HepG2 (cell line): Measurements from ENCODE around the gene CLIP2. TPM values are rescaled to one million over a fixed set of nuclear protein-coding genes. Genes with fewer than 3 reads are reported as not detected.
A peak's percentile ranks its signal among the peaks of the same experiment; 100 is the strongest.

Source experiments
- ATAC-seq: fragments of 200-7000 bp; cut with Tn5 transposase; 3 replicates; pipeline ENCODE4 v1.9.1; 2020; ENCODE audit warnings: mild to moderate bottlenecking, moderate library complexity
- BruUV-seq: library from RNA; stranded (reverse); fragments of 400-500 nt; replicated peaks from 2 replicates; lab custom pipeline; 2021; lab: Mats Ljungman, UMichigan
- CTCF ChIA-PET: fragments of 300-600 bp; formaldehyde crosslinking; extraction: SDS; loops from one replicate; lab custom pipeline; 2021; ENCODE audit warnings: low total read pairs, inconsistent platforms, low intra/inter-chr PET ratio; lab: Yijun Ruan, JAX
- POLR2A ChIA-PET: fragments of 350-600 bp; sonication (Branson Sonifier 250); formaldehyde crosslinking; loops from one replicate; lab custom pipeline; 2020; ENCODE audit warnings: antibody characterized with exemption, inconsistent platforms; lab: Yijun Ruan, JAX
- DNase-seq: peaks from one replicate; pipeline ENCODE4 v3.0.0-alpha.2; 2015; ENCODE audit warnings: low spot score
- FAIRE-seq: peaks from 3 replicates; lab custom pipeline; 2011; peaks lifted over from hg19 to GRCh38; lab: Jason Lieb, UNC
- H2AFZ ChIP-seq: one replicate; pipeline ENCODE4 v1.6.1; 2011; ENCODE audit warnings: low read length, inconsistent platforms
- H3K27ac ChIP-seq: fragments of 300-600 bp; 3 replicates; pipeline ENCODE4 v1.8.0; 2011; ENCODE audit warnings: mixed run types, mild to moderate bottlenecking, mixed read lengths, low read length, inconsistent platforms; ENCODE audit not compliant: insufficient read depth; ENCODE audit errors: extremely low read length
- H3K27me3 ChIP-seq, 2 experiments: fragments of 200-600 bp in 1 of 2; 2 replicates in 1 of 2; 3 replicates in 1 of 2; pipeline versions ENCODE4 v1.6.0 to v1.8.0; 2011; ENCODE audit warnings: low read length in 2 of 2, mild to moderate bottlenecking in 2 of 2, moderate library complexity in 2 of 2, inconsistent platforms in 1 of 2; ENCODE audit not compliant: insufficient read depth in 2 of 2, control insufficient read depth in 1 of 2
- H3K36me3 ChIP-seq, 2 experiments: fragments of 200-600 bp in 1 of 2; replicated peaks in 1 of 2; 2 replicates in 1 of 2; 3 replicates in 1 of 2; pipeline versions ENCODE4 v1.5.1 to v1.8.0; 2011; ENCODE audit warnings: low read length in 2 of 2, inconsistent platforms in 1 of 2; ENCODE audit not compliant: insufficient read depth in 2 of 2, control insufficient read depth in 1 of 2
- H3K4me1 ChIP-seq: 2 replicates; pipeline ENCODE4 v1.5.1; 2012; ENCODE audit warnings: low read length, inconsistent platforms; ENCODE audit not compliant: insufficient read depth
- H3K4me2 ChIP-seq: 2 replicates; pipeline ENCODE4 v1.6.0; 2011; ENCODE audit warnings: low read depth, low read length, inconsistent platforms
- H3K4me3 ChIP-seq, 3 experiments: fragments of 200-600 bp in 1 of 3; sonication (generic), shearing (Covaris generic) in 1 of 3; replicated peaks in 1 of 3; 2 replicates each; pipeline ENCODE4 v1.5.1; 2011 to 2016; ENCODE audit warnings: low read length in 3 of 3, inconsistent platforms in 2 of 3, low read depth in 2 of 3, mild to moderate bottlenecking in 2 of 3, control low read depth in 1 of 3, mixed read lengths in 1 of 3; ENCODE audit not compliant: insufficient read depth in 1 of 3
- H3K79me2 ChIP-seq: one replicate; pipeline ENCODE4 v1.6.1; 2011; ENCODE audit warnings: low read length, inconsistent platforms; ENCODE audit not compliant: insufficient read depth
- H3K9ac ChIP-seq: 2 replicates; pipeline ENCODE4 v1.6.0; 2011; ENCODE audit warnings: mild to moderate bottlenecking, low read depth, low read length, inconsistent platforms; ENCODE audit not compliant: insufficient read depth
- H3K9me3 ChIP-seq: 2 replicates; pipeline ENCODE4 v1.5.1; 2012; ENCODE audit warnings: mild to moderate bottlenecking, low read length
- H4K20me1 ChIP-seq: 2 replicates; pipeline ENCODE4 v1.6.0; 2011; ENCODE audit warnings: inconsistent platforms, mild to moderate bottlenecking, low read length, moderate library complexity; ENCODE audit not compliant: insufficient read depth
- BCL6 ChIP-seq: IDR thresholded peaks from 2 replicates; pipeline ENCODE4 v1.6.1; 2016; ENCODE audit warnings: missing genetic modification reagents, missing compliant biosample characterization
- CTCF ChIP-seq: sonication (generic); formaldehyde crosslinking; IDR thresholded peaks from 2 replicates; pipeline ENCODE4 v1.5.0; 2020; ENCODE audit warnings: mild to moderate bottlenecking, missing genetic modification reagents, moderate library complexity
- KLF16 ChIP-seq, 2 experiments: sonication (generic) in 1 of 2; formaldehyde crosslinking in 1 of 2; IDR thresholded peaks; 2 replicates each; pipeline versions ENCODE4 v1.6.1 to v1.8.0; 2016 to 2023; ENCODE audit warnings: missing genetic modification reagents in 2 of 2, missing compliant biosample characterization in 1 of 2
- LCORL ChIP-seq, 2 experiments: fragments of 450-650 bp in 1 of 2; sonication (generic) in 1 of 2; formaldehyde crosslinking in 1 of 2; IDR thresholded peaks; 2 replicates each; pipeline versions ENCODE4 v1.5.0 to v1.6.1; 2017 to 2020; ENCODE audit warnings: antibody characterized with exemption in 1 of 2, missing genetic modification reagents in 1 of 2
- MTA1 ChIP-seq: sonication (generic); formaldehyde crosslinking; IDR thresholded peaks from 2 replicates; pipeline ENCODE4 v1.4.0; 2020; ENCODE audit warnings: missing genetic modification reagents, mild to moderate bottlenecking, borderline replicate concordance
- MYC ChIP-seq: sonication (generic); formaldehyde crosslinking; IDR thresholded peaks from 2 replicates; pipeline ENCODE4 v1.9.0; 2021; ENCODE audit warnings: missing genetic modification reagents, borderline replicate concordance
- TOPORS ChIP-seq: sonication (generic); formaldehyde crosslinking; IDR thresholded peaks from 2 replicates; pipeline ENCODE4 v1.8.0; 2023; ENCODE audit warnings: mild to moderate bottlenecking, missing genetic modification reagents
- ZBTB20 ChIP-seq: sonication (generic); formaldehyde crosslinking; IDR thresholded peaks from 2 replicates; pipeline ENCODE4 v1.8.1; 2023; ENCODE audit warnings: missing genetic modification reagents, low read depth, mild to moderate bottlenecking, borderline replicate concordance
- ZBTB7B ChIP-seq: sonication (generic); formaldehyde crosslinking; IDR thresholded peaks from 2 replicates; pipeline ENCODE4 v1.4.0; 2020; ENCODE audit warnings: missing genetic modification reagents
- ZNF331 ChIP-seq: sonication (generic); formaldehyde crosslinking; IDR thresholded peaks from 2 replicates; pipeline ENCODE4 v1.4.0; 2020; ENCODE audit warnings: missing genetic modification reagents
- ZNF773 ChIP-seq: sonication (generic); formaldehyde crosslinking; IDR thresholded peaks from 2 replicates; pipeline ENCODE4 v1.4.0; 2020; ENCODE audit warnings: missing genetic modification reagents, borderline replicate concordance
- WGBS: methylation state at CpG from one replicate; pipeline ENCODE4 v1.1.6; 2017; ENCODE audit warnings: low lambda C conversion rate; 5-methylcytosine and 5-hydroxymethylcytosine counted together
- in situ Hi-C: cut with HindIII; loops from 2 replicates; pipeline ENCODE4 v1.10.0; 2017; ENCODE audit warnings: low pct_unique_long_range_greater_than_20kb; ENCODE audit not compliant: extremely low pct_ligation_motif_present
- intact Hi-C: fragments of 100-400 bp; cut with micrococcal nuclease; formaldehyde crosslinking; loops from one replicate; pipeline ENCODE4 v1.10.0; 2022; ENCODE audit not compliant: unreplicated experiment
- polyA plus RNA-seq, 8 experiments: library from polyadenylated mRNA; depleted of rRNA in 3 of 8; stranded (reverse) in 7 of 8; unstranded in 1 of 8; fragments of >200 nt; fragmentation: Illumina TruSeq in 4 of 8; extraction: Trizol in 4 of 8; gene quantifications; 2 replicates each; pipeline versions ENCODE4 v1.2.1 to v1.2.3, GENCODE V29; 2011 to 2016; ENCODE audit warnings: low read depth in 4 of 8, missing spikeins in 1 of 8, mixed read lengths in 1 of 8; ENCODE audit not compliant: insufficient read depth in 1 of 8
- total RNA-seq, 5 experiments: library from RNA; depleted of rRNA; stranded (reverse); fragments of >200 nt; fragmentation: Illumina TruSeq; extraction: Trizol; gene quantifications; 2 replicates each; pipeline ENCODE4 v1.2.3, GENCODE V29; 2016; ENCODE audit warnings: low read depth in 1 of 5
- TF ChIP-seq, protein P1 (sequence below): sonication (generic); formaldehyde crosslinking; IDR thresholded peaks from 2 replicates; pipeline ENCODE4 v1.4.0; 2020; ENCODE audit warnings: missing genetic modification reagents
- TF ChIP-seq, protein P2 (sequence below): sonication (generic); formaldehyde crosslinking; IDR thresholded peaks from 2 replicates; pipeline ENCODE4 v1.5.0; 2020; ENCODE audit warnings: mild to moderate bottlenecking, missing genetic modification reagents
- TF ChIP-seq, protein P3 (sequence below): sonication (generic); formaldehyde crosslinking; IDR thresholded peaks from 2 replicates; pipeline ENCODE4 v1.4.0; 2020; ENCODE audit warnings: missing genetic modification reagents, mild to moderate bottlenecking, borderline replicate concordance

CLIP2 gene
- total and polyA plus RNA-seq, 2 of the 13 experiments (the other 11 are each of a cell fraction or from before 2014, with no cell fraction given): 6.5 to 17.4 TPM

GRCh38 chr7:74275401-74275881, 13.8 kb upstream of the CLIP2 start:
- H3K9me3 ChIP-seq: no peaks in the 10 kb centered on the region
- no peak overlapping the region for H3K4me3 ChIP-seq
- FAIRE-seq (no peak), DNase-seq (no peak), ATAC-seq (peak; percentile 69)
- ChIA-PET POLR2A (interaction anchor here (1.0 to 3.1 kb wide), 4 partner anchors 12 to 18 kb away, joined by 3 to 12 read pairs (median 7); partner anchors contain the start of gene CLIP2), CTCF (interaction anchor here (1.6 kb wide), 1 partner anchor 126 kb away, joined by 8 read pairs; no protein-coding TSS in a partner anchor)
- H4K20me1 ChIP-seq: no peaks in the 10 kb centered on the region
- H3K79me2 ChIP-seq: no peaks in the 10 kb centered on the region
- no peaks in the 10 kb centered on the region; a peak in 1 of 5 replicates for H3K27me3 ChIP-seq
- no peak overlapping the region for H3K9ac ChIP-seq
- 19% methylated on average over 6 of the region's 6 CpGs for WGBS
- intact Hi-C loops (no loop called here), in situ Hi-C loops (no loop called here)
- H3K27ac ChIP-seq: no peak overlapping the region
- no peaks in the 10 kb centered on the region for H3K36me3 ChIP-seq
- no TSS peak for BruUV-seq
- H3K4me1 ChIP-seq: peaks cover 62% of the 10 kb centered on the region
- H2AFZ ChIP-seq: no peak overlapping the region
- peak overlapping the region; percentile 34; the same call in 1 of the 2 replicates for H3K4me2 ChIP-seq
- TF ChIP-seq ZNF773 (CRISPR knock-in tag) (no peak), KLF16 (CRISPR knock-in tag; IDR thresholded peaks at IDR 0.05) (no peak), ZBTB7B (CRISPR knock-in tag) (peak; percentile 83), MYC (CRISPR knock-in tag) (peak; percentile 58; the same call in 1 of the 2 replicates), MTA1 (CRISPR knock-in tag) (peak; percentile 25; the same call in 1 of the 2 replicates), BCL6 (CRISPR knock-in tag) (0 out of 2 replicates have a peak, but pooled peaks have one; percentile 39), ZBTB20 (CRISPR knock-in tag) (no peak), ZNF331 (CRISPR knock-in tag) (peak; percentile 48; the same call in 1 of the 2 replicates), TOPORS (CRISPR knock-in tag) (no peak), CTCF (CRISPR knock-in tag) (peak; percentile 95), LCORL (IDR thresholded peaks at IDR 0.05) (no peak), LCORL (CRISPR knock-in tag; IDR thresholded peaks at IDR 0.05) (peak; percentile 67; the same call in 1 of the 2 replicates)
- TF ChIP-seq, protein P1, sequence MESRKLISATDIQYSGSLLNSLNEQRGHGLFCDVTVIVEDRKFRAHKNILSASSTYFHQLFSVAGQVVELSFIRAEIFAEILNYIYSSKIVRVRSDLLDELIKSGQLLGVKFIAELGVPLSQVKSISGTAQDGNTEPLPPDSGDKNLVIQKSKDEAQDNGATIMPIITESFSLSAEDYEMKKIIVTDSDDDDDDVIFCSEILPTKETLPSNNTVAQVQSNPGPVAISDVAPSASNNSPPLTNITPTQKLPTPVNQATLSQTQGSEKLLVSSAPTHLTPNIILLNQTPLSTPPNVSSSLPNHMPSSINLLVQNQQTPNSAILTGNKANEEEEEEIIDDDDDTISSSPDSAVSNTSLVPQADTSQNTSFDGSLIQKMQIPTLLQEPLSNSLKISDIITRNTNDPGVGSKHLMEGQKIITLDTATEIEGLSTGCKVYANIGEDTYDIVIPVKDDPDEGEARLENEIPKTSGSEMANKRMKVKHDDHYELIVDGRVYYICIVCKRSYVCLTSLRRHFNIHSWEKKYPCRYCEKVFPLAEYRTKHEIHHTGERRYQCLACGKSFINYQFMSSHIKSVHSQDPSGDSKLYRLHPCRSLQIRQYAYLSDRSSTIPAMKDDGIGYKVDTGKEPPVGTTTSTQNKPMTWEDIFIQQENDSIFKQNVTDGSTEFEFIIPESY (CRISPR knock-in tag): peak; percentile 37; the same call in 1 of the 2 replicates
- TF ChIP-seq, protein P2, sequence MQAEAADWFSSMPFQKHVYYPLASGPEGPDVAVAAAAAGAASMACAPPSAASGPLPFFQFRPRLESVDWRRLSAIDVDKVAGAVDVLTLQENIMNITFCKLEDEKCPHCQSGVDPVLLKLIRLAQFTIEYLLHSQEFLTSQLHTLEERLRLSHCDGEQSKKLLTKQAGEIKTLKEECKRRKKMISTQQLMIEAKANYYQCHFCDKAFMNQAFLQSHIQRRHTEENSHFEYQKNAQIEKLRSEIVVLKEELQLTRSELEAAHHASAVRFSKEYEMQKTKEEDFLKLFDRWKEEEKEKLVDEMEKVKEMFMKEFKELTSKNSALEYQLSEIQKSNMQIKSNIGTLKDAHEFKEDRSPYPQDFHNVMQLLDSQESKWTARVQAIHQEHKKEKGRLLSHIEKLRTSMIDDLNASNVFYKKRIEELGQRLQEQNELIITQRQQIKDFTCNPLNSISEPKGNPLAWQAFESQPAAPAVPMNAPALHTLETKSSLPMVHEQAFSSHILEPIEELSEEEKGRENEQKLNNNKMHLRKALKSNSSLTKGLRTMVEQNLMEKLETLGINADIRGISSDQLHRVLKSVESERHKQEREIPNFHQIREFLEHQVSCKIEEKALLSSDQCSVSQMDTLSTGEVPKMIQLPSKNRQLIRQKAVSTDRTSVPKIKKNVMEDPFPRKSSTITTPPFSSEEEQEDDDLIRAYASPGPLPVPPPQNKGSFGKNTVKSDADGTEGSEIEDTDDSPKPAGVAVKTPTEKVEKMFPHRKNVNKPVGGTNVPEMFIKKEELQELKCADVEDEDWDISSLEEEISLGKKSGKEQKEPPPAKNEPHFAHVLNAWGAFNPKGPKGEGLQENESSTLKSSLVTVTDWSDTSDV (CRISPR knock-in tag): no peak
- TF ChIP-seq, protein P3, sequence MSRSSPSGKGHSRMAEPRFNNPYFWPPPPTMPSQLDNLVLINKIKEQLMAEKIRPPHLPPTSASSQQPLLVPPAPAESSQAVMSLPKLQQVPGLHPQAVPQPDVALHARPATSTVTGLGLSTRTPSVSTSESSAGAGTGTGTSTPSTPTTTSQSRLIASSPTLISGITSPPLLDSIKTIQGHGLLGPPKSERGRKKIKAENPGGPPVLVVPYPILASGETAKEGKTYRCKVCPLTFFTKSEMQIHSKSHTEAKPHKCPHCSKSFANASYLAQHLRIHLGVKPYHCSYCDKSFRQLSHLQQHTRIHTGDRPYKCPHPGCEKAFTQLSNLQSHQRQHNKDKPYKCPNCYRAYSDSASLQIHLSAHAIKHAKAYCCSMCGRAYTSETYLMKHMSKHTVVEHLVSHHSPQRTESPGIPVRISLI (CRISPR knock-in tag): peak; percentile 49; the same call in 1 of the 2 replicates
